22Rv1 (cell line): ENCODE data around the gene COL18A1.

Experiments
- H3K27ac ChIP-seq: fragments of 450-650 bp; 2 replicates; pipeline ENCODE4 v1.5.1; 2017
- CTCF ChIP-seq: fragments of 450-650 bp; IDR thresholded peaks from 2 replicates; pipeline ENCODE4 v1.5.1; 2017; ENCODE audit warnings: mild to moderate bottlenecking
- ZFX ChIP-seq: fragments of 450-650 bp; IDR thresholded peaks from 2 replicates; pipeline ENCODE4 v1.6.1; 2017; ENCODE audit warnings: antibody characterized with exemption, borderline replicate concordance

COL18A1 gene

GRCh38 chr21:45452696-45453307 is 47.8 kb downstream of the COL18A1 start:
- TF ChIP-seq ZFX (no peak), CTCF (no peak)
- no peak overlapping the region for H3K27ac ChIP-seq

GRCh38 chr21:45453308-45453950 is 48.5 kb downstream of the COL18A1 start:
- no peak for TF ChIP-seq ZFX
- no peak for TF ChIP-seq CTCF
- H3K27ac ChIP-seq, result no peak overlapping the region

- no peak overlapping the region for H3K27ac ChIP-seq
- TF ChIP-seq ZFX (no peak), CTCF (no peak)
Observed at GRCh38 chr21:45454060-45454925, 49.3 kb downstream of the COL18A1 start.

GRCh38 chr21:45454926-45455673 is 50.1 kb downstream of the COL18A1 start:
- H3K27ac ChIP-seq, result no peak overlapping the region
- TF ChIP-seq CTCF, result no peak
- TF ChIP-seq ZFX, result no peak

GRCh38 chr21:45455674-45456583 is 51.0 kb downstream of the COL18A1 start:
- no peak overlapping the region for H3K27ac ChIP-seq
- TF ChIP-seq ZFX, result no peak
- no peak for TF ChIP-seq CTCF

GRCh38 chr21:45456584-45457160 is 51.7 kb downstream of the COL18A1 start:
- no peak for TF ChIP-seq CTCF
- TF ChIP-seq ZFX, result no peak
- no peak overlapping the region for H3K27ac ChIP-seq
